Vagina (tissue), 2 donors: Measurements from ENCODE around the gene TNPO3. TPM values are rescaled to one million over a fixed set of nuclear protein-coding genes. Genes with fewer than 3 reads are reported as not detected.

Experiments
- DNase-seq, 2 donors: peaks; one replicate each; pipeline ENCODE4 v3.0.0-alpha.2; 2017; ENCODE audit errors: extremely low spot score in 2 of 2
- H3K27ac ChIP-seq: fragments of 200-600 bp; sonication (generic); one replicate; pipeline ENCODE4 v1.5.1; 2019
- H3K27me3 ChIP-seq: fragments of 200-600 bp; sonication (generic); one replicate; pipeline ENCODE4 v1.5.1; 2019
- H3K36me3 ChIP-seq, 2 donors: fragments of 200-600 bp; sonication (generic); one replicate each; pipeline ENCODE4 v1.5.1; 2017 to 2019
- H3K4me1 ChIP-seq: fragments of 200-600 bp; sonication (generic); one replicate; pipeline ENCODE4 v1.5.1; 2019
- H3K4me3 ChIP-seq, 2 donors: fragments of 200-600 bp; sonication (generic); 1 replicate in 1 of 2; 2 replicates in 1 of 2; pipeline ENCODE4 v1.5.1; 2016 to 2019
- H3K9me3 ChIP-seq: fragments of 200-600 bp; sonication (generic); one replicate; pipeline ENCODE4 v1.5.1; 2019
- POLR2A ChIP-seq, 2 donors: fragments of 450-650 bp; IDR thresholded peaks; one replicate each; pipeline ENCODE4 v1.6.1; 2017; ENCODE audit warnings: antibody characterized with exemption in 2 of 2, mild to moderate bottlenecking in 2 of 2, moderate library complexity in 2 of 2
- POLR2AphosphoS5 ChIP-seq, 2 donors: sonication (generic); formaldehyde crosslinking; IDR thresholded peaks; one replicate each; pipeline ENCODE4 v1.9.0; 2017; ENCODE audit warnings: antibody characterized with exemption in 2 of 2, mild to moderate bottlenecking in 2 of 2, low read depth in 1 of 2; ENCODE audit not compliant: insufficient read depth in 1 of 2
- intact Hi-C: fragments of 100-400 bp; cut with DNase I; formaldehyde crosslinking; loops from one replicate; pipeline ENCODE4 v1.15.1; 2023
- total RNA-seq: library from RNA; depleted of rRNA; stranded (reverse); fragments of >200 nt; gene quantifications from one replicate; pipeline ENCODE4 v1.2.3, GENCODE V29; 2016
- TF ChIP-seq, protein P1 (sequence below), 3 experiments: fragments of 450-650 bp in 2 of 3; fragments of 200-600 bp in 1 of 3; sonication (generic) in 1 of 3; IDR thresholded peaks; one replicate each; pipeline ENCODE4 v1.5.1; 2017 to 2019; ENCODE audit warnings: antibody characterized with exemption in 3 of 3, mild to moderate bottlenecking in 2 of 3, moderate library complexity in 2 of 3

TNPO3 gene
- total RNA-seq, 1 donor from 2014 or later: 33.9 TPM

DNA sequence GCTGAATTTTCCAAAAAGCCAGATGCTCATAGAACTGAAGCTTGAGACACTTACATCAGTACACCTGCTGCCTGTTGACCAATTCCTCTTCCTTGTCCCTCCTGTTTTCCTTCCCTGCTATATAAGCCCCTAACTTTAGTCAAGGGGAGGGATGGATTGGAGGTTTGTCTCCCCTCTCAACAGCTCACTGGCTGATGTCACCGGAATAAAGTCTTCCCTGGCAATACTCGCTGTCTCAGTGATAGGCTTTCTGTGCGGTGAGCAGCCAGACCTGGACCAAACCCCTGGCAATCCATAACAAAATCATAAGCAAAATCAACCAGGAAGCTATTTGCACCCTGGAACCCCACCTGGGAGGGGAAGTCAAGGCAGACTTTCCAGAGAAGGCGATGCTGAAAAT is 118.1 kb downstream of the TNPO3 start:
- DNase-seq: peak in 1 of 2 donors; percentile 4
- Histone ChIP-seq H3K9me3 (no peaks in the 10 kb centered on the region), H3K4me1 (peaks cover 9% of the 10 kb centered on the region), H3K36me3 (no peaks in the 10 kb centered on the region), H3K4me3 (no peak overlapping the region), H3K27ac (no peak overlapping the region), H3K27me3 (no peaks in the 10 kb centered on the region)
- TF ChIP-seq POLR2AphosphoS5 (IDR thresholded peaks at IDR 0.05; ENCODE audit: insufficient read depth in 1 of 2, low read depth in 1 of 2) (no peak), POLR2A (IDR thresholded peaks at IDR 0.05) (no peak)
- TF ChIP-seq, protein P1, sequence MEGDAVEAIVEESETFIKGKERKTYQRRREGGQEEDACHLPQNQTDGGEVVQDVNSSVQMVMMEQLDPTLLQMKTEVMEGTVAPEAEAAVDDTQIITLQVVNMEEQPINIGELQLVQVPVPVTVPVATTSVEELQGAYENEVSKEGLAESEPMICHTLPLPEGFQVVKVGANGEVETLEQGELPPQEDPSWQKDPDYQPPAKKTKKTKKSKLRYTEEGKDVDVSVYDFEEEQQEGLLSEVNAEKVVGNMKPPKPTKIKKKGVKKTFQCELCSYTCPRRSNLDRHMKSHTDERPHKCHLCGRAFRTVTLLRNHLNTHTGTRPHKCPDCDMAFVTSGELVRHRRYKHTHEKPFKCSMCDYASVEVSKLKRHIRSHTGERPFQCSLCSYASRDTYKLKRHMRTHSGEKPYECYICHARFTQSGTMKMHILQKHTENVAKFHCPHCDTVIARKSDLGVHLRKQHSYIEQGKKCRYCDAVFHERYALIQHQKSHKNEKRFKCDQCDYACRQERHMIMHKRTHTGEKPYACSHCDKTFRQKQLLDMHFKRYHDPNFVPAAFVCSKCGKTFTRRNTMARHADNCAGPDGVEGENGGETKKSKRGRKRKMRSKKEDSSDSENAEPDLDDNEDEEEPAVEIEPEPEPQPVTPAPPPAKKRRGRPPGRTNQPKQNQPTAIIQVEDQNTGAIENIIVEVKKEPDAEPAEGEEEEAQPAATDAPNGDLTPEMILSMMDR (IDR thresholded peaks at IDR 0.05): no peak
- intact Hi-C loops: no loop called here

DNA sequence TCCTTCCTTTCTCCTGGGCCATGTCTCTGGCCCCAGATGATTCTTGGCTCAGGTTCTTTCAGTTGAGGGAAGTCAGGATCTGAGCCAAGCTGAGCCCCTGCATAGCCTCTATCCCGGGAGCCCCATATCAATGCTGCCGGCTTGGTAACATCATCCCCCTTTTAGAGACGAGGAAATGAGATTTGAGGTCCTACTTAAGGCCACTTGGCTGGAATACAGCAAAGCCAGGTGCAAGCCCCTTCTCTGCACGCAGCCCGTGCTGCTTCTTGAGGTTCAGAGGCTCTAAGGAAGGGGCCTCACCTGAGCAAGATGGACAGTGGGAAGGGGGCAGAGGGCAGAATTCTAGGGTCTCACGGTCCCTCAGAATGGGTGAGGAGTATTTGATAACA is 119.6 kb downstream of the TNPO3 start:
- H3K4me1 ChIP-seq: peaks cover 9% of the 10 kb centered on the region
- H3K27ac ChIP-seq: no peak overlapping the region
- DNase-seq: no peak
- no peak overlapping the region for H3K4me3 ChIP-seq
- TF ChIP-seq, protein P1 (IDR thresholded peaks at IDR 0.05): no peak
- TF ChIP-seq POLR2AphosphoS5 (IDR thresholded peaks at IDR 0.05; ENCODE audit: insufficient read depth in 1 of 2, low read depth in 1 of 2) (no peak), POLR2A (IDR thresholded peaks at IDR 0.05) (no peak)
- H3K27me3 ChIP-seq: no peaks in the 10 kb centered on the region
- H3K9me3 ChIP-seq: no peaks in the 10 kb centered on the region
- H3K36me3 ChIP-seq: no peaks in the 10 kb centered on the region
- intact Hi-C loops: no loop called here

DNA sequence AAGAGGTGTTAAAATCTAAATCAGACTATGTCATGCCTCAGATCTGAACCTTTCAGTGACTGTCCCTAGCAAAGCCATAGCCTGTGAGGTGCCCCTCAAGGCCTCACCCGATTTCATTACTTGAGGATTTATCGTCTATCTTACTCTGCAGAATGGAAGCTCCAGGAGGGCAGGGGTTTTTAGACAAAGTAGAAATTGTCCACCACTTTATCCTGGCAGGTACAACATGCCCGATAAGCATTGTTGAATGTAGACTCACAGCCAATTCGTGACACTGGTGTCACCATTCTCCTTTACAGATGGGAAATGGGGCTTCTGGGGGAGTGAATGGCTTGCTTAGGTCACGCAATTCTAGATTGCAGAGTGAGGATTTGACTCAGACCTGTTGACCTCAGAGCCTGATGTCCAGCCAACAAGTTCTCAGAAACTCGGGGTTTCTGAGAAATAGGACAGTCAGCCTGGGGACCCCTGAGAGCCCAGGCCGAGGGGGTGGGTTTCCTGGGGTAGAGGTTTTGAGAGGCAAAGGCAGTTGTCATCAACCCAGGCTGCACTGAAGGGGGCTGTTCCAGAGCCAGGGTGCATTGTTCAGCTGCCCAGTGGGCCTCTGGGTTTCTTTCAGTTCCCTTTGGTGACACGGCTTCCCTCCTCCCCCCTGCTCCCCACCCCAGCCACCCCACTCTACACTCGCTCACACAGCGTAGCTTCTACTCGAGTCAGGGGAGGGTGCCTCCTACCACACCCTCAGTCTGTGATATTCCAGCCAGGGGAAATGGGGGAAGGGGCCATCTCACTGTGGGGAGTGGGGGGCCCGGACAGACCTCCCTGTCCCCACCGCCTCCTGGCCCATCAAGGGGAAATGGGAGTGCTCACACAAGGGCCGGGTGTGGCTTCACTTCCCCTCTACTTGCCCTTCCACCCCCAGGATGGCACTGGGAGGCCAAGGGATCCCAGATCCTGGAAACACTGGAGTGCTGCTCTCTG is 120.3 kb downstream of the TNPO3 start:
- H3K27ac ChIP-seq: no peak overlapping the region
- no peaks in the 10 kb centered on the region for H3K9me3 ChIP-seq
- H3K4me3 ChIP-seq: no peak overlapping the region
- H3K36me3 ChIP-seq: no peaks in the 10 kb centered on the region
- intact Hi-C loops: no loop called here
- DNase-seq: no peak
- TF ChIP-seq POLR2A (IDR thresholded peaks at IDR 0.05) (no peak), POLR2AphosphoS5 (IDR thresholded peaks at IDR 0.05; ENCODE audit: insufficient read depth in 1 of 2, low read depth in 1 of 2) (no peak)
- TF ChIP-seq, protein P1 (IDR thresholded peaks at IDR 0.05): no peak
- no peaks in the 10 kb centered on the region for H3K27me3 ChIP-seq
- peaks cover 9% of the 10 kb centered on the region for H3K4me1 ChIP-seq

DNA sequence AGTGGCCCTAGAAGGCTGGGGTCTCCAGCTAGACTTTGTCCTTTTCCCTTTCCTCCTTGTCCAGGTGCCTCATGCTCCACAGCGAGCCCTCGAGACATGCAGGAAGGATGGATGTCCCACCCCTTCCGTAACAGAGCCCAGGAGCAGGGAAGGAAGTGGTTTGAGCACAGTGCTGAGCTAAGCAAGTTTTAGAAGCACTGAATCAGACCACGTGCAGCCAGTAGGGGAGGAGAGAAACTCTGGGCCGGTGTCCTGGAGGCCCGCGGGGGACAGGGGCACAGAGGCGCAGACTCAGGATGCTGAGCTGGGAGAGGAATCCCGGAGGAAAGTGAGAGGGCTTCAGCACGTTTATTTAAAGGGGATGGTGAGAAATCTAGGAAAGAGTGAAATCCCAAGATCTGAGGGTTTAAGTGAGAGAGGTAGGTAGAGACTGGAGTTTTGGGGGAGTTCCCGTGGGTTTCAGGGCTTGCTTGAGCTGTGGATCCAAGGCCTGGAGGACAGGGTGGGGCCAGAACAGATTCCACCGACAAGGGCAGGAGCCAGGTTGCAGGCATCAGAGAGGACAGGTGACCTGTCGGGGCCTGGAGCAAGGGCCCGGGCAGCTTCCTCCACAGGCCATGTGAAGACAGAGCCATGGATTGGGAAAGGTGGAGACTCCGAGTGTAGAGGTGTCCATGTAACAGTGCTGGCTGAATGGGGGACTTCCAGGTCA is 121.6 kb downstream of the TNPO3 start:
- Histone ChIP-seq H3K9me3 (no peaks in the 10 kb centered on the region), H3K27ac (no peak overlapping the region), H3K4me1 (no peaks in the 10 kb centered on the region), H3K4me3 (no peak overlapping the region), H3K36me3 (no peaks in the 10 kb centered on the region), H3K27me3 (no peaks in the 10 kb centered on the region)
- TF ChIP-seq, protein P1 (IDR thresholded peaks at IDR 0.05): no peak
- TF ChIP-seq POLR2A (IDR thresholded peaks at IDR 0.05) (no peak), POLR2AphosphoS5 (IDR thresholded peaks at IDR 0.05; ENCODE audit: insufficient read depth in 1 of 2, low read depth in 1 of 2) (no peak)
- no peak for DNase-seq
- intact Hi-C loops: no loop called here
